Smooth muscle cell (in vitro differentiated cells): Measurements from ENCODE around the gene GNL3. TPM values are rescaled to one million over a fixed set of nuclear protein-coding genes. Genes with fewer than 3 reads are reported as not detected.
"Not testable (repeated sequence)": the region's sequence is repeated elsewhere in the genome, so short reads cannot be mapped to it uniquely, and the experiment has no call there.

Source experiments
- DNase-seq: peaks from one replicate; lab custom pipeline; 2025; ENCODE audit not compliant: unreplicated experiment; lab: John Stamatoyannopoulos, UW
- H2AFZ ChIP-seq: fragments of 200-600 bp; sonication (generic); 2 replicates; pipeline ENCODE4 v1.6.0; 2016; ENCODE audit warnings: antibody characterized with exemption, low read depth, mild to moderate bottlenecking
- H3F3A ChIP-seq: fragments of 200-600 bp; sonication (generic); 2 replicates; pipeline ENCODE4 v1.6.0; 2017; ENCODE audit warnings: antibody characterized with exemption, low read depth
- H3K27ac ChIP-seq: fragments of 200-600 bp; sonication (generic); 2 replicates; pipeline ENCODE4 v1.5.1; 2016; ENCODE audit warnings: low read depth, mild to moderate bottlenecking
- H3K27me3 ChIP-seq: fragments of 200-600 bp; sonication (generic); 2 replicates; pipeline ENCODE4 v1.6.1; 2016; ENCODE audit warnings: low read depth, mild to moderate bottlenecking
- H3K36me3 ChIP-seq: fragments of 200-600 bp; sonication (generic); 2 replicates; pipeline ENCODE4 v1.5.1; 2016; ENCODE audit warnings: low read depth
- H3K4me1 ChIP-seq: fragments of 200-600 bp; sonication (generic); 2 replicates; pipeline ENCODE4 v1.5.1; 2016; ENCODE audit warnings: low read depth
- H3K4me2 ChIP-seq: fragments of 200-600 bp; sonication (generic); 2 replicates; pipeline ENCODE4 v1.6.0; 2016; ENCODE audit warnings: mild to moderate bottlenecking
- H3K4me3 ChIP-seq: fragments of 200-600 bp; sonication (generic); 2 replicates; pipeline ENCODE4 v1.5.1; 2016; ENCODE audit warnings: mild to moderate bottlenecking
- H3K79me2 ChIP-seq: fragments of 200-600 bp; sonication (generic); 2 replicates; pipeline ENCODE4 v1.6.0; 2016; ENCODE audit warnings: low read depth, mild to moderate bottlenecking
- H3K9ac ChIP-seq: fragments of 200-600 bp; sonication (generic); 2 replicates; pipeline ENCODE4 v1.6.0; 2016; ENCODE audit warnings: low read depth
- H3K9me3 ChIP-seq: fragments of 200-600 bp; sonication (generic); replicated peaks from 2 replicates; pipeline ENCODE4 v1.5.1; 2016; ENCODE audit warnings: low read depth
- H4K20me1 ChIP-seq: fragments of 200-600 bp; sonication (generic); 2 replicates; pipeline ENCODE4 v1.6.0; 2016; ENCODE audit warnings: low read depth
- CTCF ChIP-seq: fragments of 200-600 bp; sonication (generic); IDR thresholded peaks from 2 replicates; pipeline ENCODE4 v1.5.1; 2017; ENCODE audit warnings: borderline replicate concordance, mild to moderate bottlenecking, antibody characterized with exemption; ENCODE audit not compliant: insufficient read depth, poor library complexity, severe bottlenecking
- WGBS: methylation state at CpG from one replicate; pipeline ENCODE4 v1.1.7; 2016; ENCODE audit warnings: low lambda C conversion rate; 5-methylcytosine and 5-hydroxymethylcytosine counted together
- polyA plus RNA-seq: library from polyadenylated mRNA; unstranded; fragments of >200 nt; fragmentation: Nextera tagmentation; extraction: Ambion mirVana; gene quantifications from 2 replicates; pipeline ENCODE4 v1.2.1, GENCODE V29; 2016
- total RNA-seq: library from RNA; depleted of rRNA; stranded (reverse); fragments of >200 nt; gene quantifications from 2 replicates; pipeline ENCODE4 v1.2.3, GENCODE V29; 2014

Gene GNL3
- total and polyA plus RNA-seq, 2 experiments from 2014 or later = 106 to 131 TPM

- no peaks in the 10 kb centered on the region for H3K79me2 ChIP-seq
- H3K36me3 ChIP-seq = peaks cover 11% of the 10 kb centered on the region
- H3K27me3 ChIP-seq = no peaks in the 10 kb centered on the region
- H3K27ac ChIP-seq = no peak overlapping the region
- 100% methylated on average over 5 of the region's 5 CpGs for WGBS
- DNase-seq = no peak
- H3K4me2 ChIP-seq = no peak overlapping the region
- no peaks in the 10 kb centered on the region for H3F3A ChIP-seq
- no peaks in the 10 kb centered on the region for H3K4me1 ChIP-seq
- peaks cover 2% of the 10 kb centered on the region for H3K9me3 ChIP-seq
- H4K20me1 ChIP-seq = no peaks in the 10 kb centered on the region
- no peak overlapping the region for H2AFZ ChIP-seq
- no peak overlapping the region for H3K9ac ChIP-seq
- no peak overlapping the region for H3K4me3 ChIP-seq
- TF ChIP-seq CTCF = no peak
Observed at GRCh38 chr3:52723935-52724334, 38.1 kb downstream of the GNL3 start.

- H3K4me1 ChIP-seq = no peaks in the 10 kb centered on the region
- no peaks in the 10 kb centered on the region for H3F3A ChIP-seq
- H4K20me1 ChIP-seq = no peaks in the 10 kb centered on the region
- 91% methylated on average over 1 of the region's 1 CpG for WGBS
- H3K9me3 ChIP-seq = peaks cover 5% of the 10 kb centered on the region
- no peaks in the 10 kb centered on the region for H3K27me3 ChIP-seq
- no peak for TF ChIP-seq CTCF
- H3K4me2 ChIP-seq = no peak overlapping the region
- H3K27ac ChIP-seq = no peak overlapping the region
- no peak overlapping the region for H3K4me3 ChIP-seq
- no peak overlapping the region for H2AFZ ChIP-seq
- H3K79me2 ChIP-seq = no peaks in the 10 kb centered on the region
- H3K36me3 ChIP-seq = peaks cover 5% of the 10 kb centered on the region
- no peak overlapping the region for H3K9ac ChIP-seq
- no peak for DNase-seq
Observed at GRCh38 chr3:52724511-52724910, 38.7 kb downstream of the GNL3 start.

GRCh38 chr3:52728753-52729152 lies 42.9 kb downstream of the GNL3 start:
- H3K27me3 ChIP-seq, H3K79me2 ChIP-seq, H3K9ac ChIP-seq, H3K27ac ChIP-seq, H3K4me3 ChIP-seq, H3F3A ChIP-seq, H3K4me1 ChIP-seq, H2AFZ ChIP-seq, H3K4me2 ChIP-seq, H3K9me3 ChIP-seq, DNase-seq, H4K20me1 ChIP-seq: not testable (repeated sequence)
- H3K36me3 ChIP-seq = peaks cover 30% of the 10 kb centered on the region
- 86% methylated on average over 3 of the region's 3 CpGs for WGBS

GRCh38 chr3:52730681-52731080 lies 44.8 kb downstream of the GNL3 start:
- no peak overlapping the region for H3K9ac ChIP-seq
- no peaks in the 10 kb centered on the region for H4K20me1 ChIP-seq
- peaks cover 5% of the 10 kb centered on the region for H3K9me3 ChIP-seq
- TF ChIP-seq CTCF = no peak
- H3K79me2 ChIP-seq = no peaks in the 10 kb centered on the region
- no peaks in the 10 kb centered on the region for H3K27me3 ChIP-seq
- H3K36me3 ChIP-seq = peaks cover 45% of the 10 kb centered on the region
- H3K4me2 ChIP-seq = no peak overlapping the region
- no peak for DNase-seq
- H3K4me3 ChIP-seq = no peak overlapping the region
- no peaks in the 10 kb centered on the region for H3F3A ChIP-seq
- no peak overlapping the region for H3K27ac ChIP-seq
- no peak overlapping the region for H2AFZ ChIP-seq
- H3K4me1 ChIP-seq = no peaks in the 10 kb centered on the region
